ENCODE data around the gene IKZF1.

Gene IKZF1

GRCh38 chr7:50292165-50292757, 12.3 kb upstream of the IKZF1 start:
- Histone ChIP-seq H3K79me2 (ENCODE audit: insufficient read depth, low read length) (no peaks in the 10 kb centered on the region), H3K27me3 (ENCODE audit: insufficient read depth, low read length, poor library complexity, severe bottlenecking) (no peaks in the 10 kb centered on the region), H3F3A (ENCODE audit: low read depth) (no peaks in the 10 kb centered on the region), H2AFZ (ENCODE audit: low read length) (no peak overlapping the region), H3K9me2 (replicated peaks; ENCODE audit: low read depth, low read length) (no peaks in the 10 kb centered on the region), H3K4me3 (ENCODE audit: low read length, poor library complexity, severe bottlenecking) (no peak overlapping the region), H3K9ac (ENCODE audit: low read depth, low read length, poor library complexity, severe bottlenecking) (no peak overlapping the region), H3K4me1 (ENCODE audit: insufficient read depth, low read length, poor library complexity, severe bottlenecking) (no peaks in the 10 kb centered on the region), H4K20me1 (ENCODE audit: insufficient read depth, low read length, poor library complexity, severe bottlenecking) (no peaks in the 10 kb centered on the region), H3K36me3 (ENCODE audit: insufficient read depth, low read length) (no peaks in the 10 kb centered on the region), H3K9me3 (ENCODE audit: insufficient read depth, low read depth, low read length) (no peaks in the 10 kb centered on the region), H3K4me2 (ENCODE audit: low read depth, low read length, poor library complexity, severe bottlenecking) (no peak overlapping the region)
- no peak for TF ChIP-seq EZH2phosphoT487 (IDR thresholded peaks at IDR 0.05; ENCODE audit: borderline replicate concordance)
- TF ChIP-seq CTCF (conservative IDR thresholded peaks at IDR 0.05; ENCODE audit: low read length): no peak

- H3K9me2 ChIP-seq (replicated peaks; ENCODE audit: low read depth, low read length): no peaks in the 10 kb centered on the region
- H4K20me1 ChIP-seq (ENCODE audit: insufficient read depth, low read length, poor library complexity, severe bottlenecking): no peaks in the 10 kb centered on the region
- no peak overlapping the region for H2AFZ ChIP-seq (ENCODE audit: low read length)
- H3K4me3 ChIP-seq (ENCODE audit: low read length, poor library complexity, severe bottlenecking): no peak overlapping the region
- H3K79me2 ChIP-seq (ENCODE audit: insufficient read depth, low read length): no peaks in the 10 kb centered on the region
- no peaks in the 10 kb centered on the region for H3K9me3 ChIP-seq (ENCODE audit: insufficient read depth, low read depth, low read length)
- TF ChIP-seq CTCF (conservative IDR thresholded peaks at IDR 0.05; ENCODE audit: low read length) (no peak), EZH2phosphoT487 (IDR thresholded peaks at IDR 0.05; ENCODE audit: borderline replicate concordance) (no peak)
- no peaks in the 10 kb centered on the region for H3K36me3 ChIP-seq (ENCODE audit: insufficient read depth, low read length)
- no peaks in the 10 kb centered on the region for H3K27me3 ChIP-seq (ENCODE audit: insufficient read depth, low read length, poor library complexity, severe bottlenecking)
- H3K4me2 ChIP-seq (ENCODE audit: low read depth, low read length, poor library complexity, severe bottlenecking): no peak overlapping the region
- no peaks in the 10 kb centered on the region for H3F3A ChIP-seq (ENCODE audit: low read depth)
- no peaks in the 10 kb centered on the region for H3K4me1 ChIP-seq (ENCODE audit: insufficient read depth, low read length, poor library complexity, severe bottlenecking)
- no peak overlapping the region for H3K9ac ChIP-seq (ENCODE audit: low read depth, low read length, poor library complexity, severe bottlenecking)
These were observed 11.8 kb upstream of the IKZF1 start for GRCh38 chr7:50292763-50293162.

- no peaks in the 10 kb centered on the region for H3K4me1 ChIP-seq (ENCODE audit: insufficient read depth, low read length, poor library complexity, severe bottlenecking)
- H3K9me3 ChIP-seq (ENCODE audit: insufficient read depth, low read depth, low read length): no peaks in the 10 kb centered on the region
- no peaks in the 10 kb centered on the region for H3K79me2 ChIP-seq (ENCODE audit: insufficient read depth, low read length)
- no peak overlapping the region for H3K4me3 ChIP-seq (ENCODE audit: low read length, poor library complexity, severe bottlenecking)
- H2AFZ ChIP-seq (ENCODE audit: low read length): no peak overlapping the region
- H3K36me3 ChIP-seq (ENCODE audit: insufficient read depth, low read length): no peaks in the 10 kb centered on the region
- H3F3A ChIP-seq (ENCODE audit: low read depth): no peaks in the 10 kb centered on the region
- H3K9me2 ChIP-seq (replicated peaks; ENCODE audit: low read depth, low read length): no peaks in the 10 kb centered on the region
- TF ChIP-seq EZH2phosphoT487 (IDR thresholded peaks at IDR 0.05; ENCODE audit: borderline replicate concordance) (no peak), CTCF (conservative IDR thresholded peaks at IDR 0.05; ENCODE audit: low read length) (no peak)
- no peak overlapping the region for H3K4me2 ChIP-seq (ENCODE audit: low read depth, low read length, poor library complexity, severe bottlenecking)
- H3K27me3 ChIP-seq (ENCODE audit: insufficient read depth, low read length, poor library complexity, severe bottlenecking): no peaks in the 10 kb centered on the region
- H4K20me1 ChIP-seq (ENCODE audit: insufficient read depth, low read length, poor library complexity, severe bottlenecking): no peaks in the 10 kb centered on the region
- no peak overlapping the region for H3K9ac ChIP-seq (ENCODE audit: low read depth, low read length, poor library complexity, severe bottlenecking)
These were observed 10.9 kb upstream of the IKZF1 start for GRCh38 chr7:50293509-50294179.

All from Loucy (cell line).